GM12891 (cell line): Measurements from ENCODE around the gene MRTFB.

Source experiments
- DNase-seq: peaks from one replicate; pipeline ENCODE4 v3.0.0; 2011; ENCODE audit warnings: low spot score; ENCODE audit not compliant: insufficient read length
- FAIRE-seq: peaks from 2 replicates; lab custom pipeline; 2011; peaks lifted over from hg19 to GRCh38; lab: Jason Lieb, UNC
- PAX5 ChIP-seq: IDR thresholded peaks from 2 replicates; pipeline ENCODE4 v1.6.1; 2011; ENCODE audit warnings: low read length, moderate library complexity, mild to moderate bottlenecking; ENCODE audit not compliant: insufficient read depth, severe bottlenecking
- POLR2A ChIP-seq: IDR thresholded peaks from 2 replicates; pipeline ENCODE4 v1.6.1; 2011; ENCODE audit warnings: low read depth, low read length, control low read depth
- POLR2AphosphoS5 ChIP-seq: IDR thresholded peaks from 2 replicates; pipeline ENCODE4 v1.6.1; 2011; ENCODE audit warnings: low read depth, low read length, control low read depth
- POU2F2 ChIP-seq: IDR thresholded peaks from 2 replicates; pipeline ENCODE4 v1.6.1; 2011; ENCODE audit warnings: low read depth, mild to moderate bottlenecking, control low read depth, low read length, moderate library complexity
- SPI1 ChIP-seq: IDR thresholded peaks from 2 replicates; pipeline ENCODE4 v1.6.1; 2011; ENCODE audit warnings: low read depth, low read length, control low read depth
- TAF1 ChIP-seq: IDR thresholded peaks from 2 replicates; pipeline ENCODE4 v1.6.1; 2011; ENCODE audit warnings: low read depth, low read length, control low read depth

MRTFB gene

DNA sequence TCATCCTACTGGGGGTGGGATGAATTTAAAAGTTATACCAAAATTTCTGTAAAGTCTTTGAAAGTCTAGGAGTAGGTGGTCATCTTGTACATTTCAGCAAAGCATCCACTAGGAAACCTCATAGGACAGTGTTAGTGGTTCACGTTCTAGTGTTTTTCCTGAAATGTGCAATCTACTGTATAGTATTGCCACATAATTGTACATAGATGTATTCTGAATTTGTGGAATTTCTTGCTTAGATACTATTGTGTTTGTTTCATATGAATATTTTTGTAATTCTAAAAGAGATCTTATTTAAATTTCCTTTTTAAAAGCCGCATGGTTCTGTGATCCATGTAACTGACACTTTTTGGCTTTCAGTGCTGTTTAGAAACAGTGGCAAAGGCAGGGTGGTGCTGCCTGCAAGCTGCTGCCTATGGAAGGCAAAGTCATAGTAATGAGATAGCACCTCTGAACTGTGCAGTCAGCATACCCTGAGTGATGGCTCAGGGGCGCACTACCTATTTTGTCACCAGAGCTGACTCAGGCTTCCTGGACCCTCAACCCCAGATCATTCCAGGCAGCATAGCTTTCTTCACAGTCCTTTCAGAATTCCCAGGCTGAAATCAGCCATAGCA is 193.3 kb downstream of the MRTFB start:
- DNase-seq, result no peak
- TF ChIP-seq POLR2A, result no peak
- TF ChIP-seq POLR2AphosphoS5, result no peak
- no peak for TF ChIP-seq POU2F2
- TF ChIP-seq PAX5, result no peak
- no peak for TF ChIP-seq SPI1
- no peak for TF ChIP-seq TAF1
- no peak for FAIRE-seq

GRCh38 chr16:14268073-14268472 is 197.0 kb downstream of the MRTFB start:
- no peak for DNase-seq
- no peak for TF ChIP-seq POLR2AphosphoS5
- no peak for FAIRE-seq

DNA sequence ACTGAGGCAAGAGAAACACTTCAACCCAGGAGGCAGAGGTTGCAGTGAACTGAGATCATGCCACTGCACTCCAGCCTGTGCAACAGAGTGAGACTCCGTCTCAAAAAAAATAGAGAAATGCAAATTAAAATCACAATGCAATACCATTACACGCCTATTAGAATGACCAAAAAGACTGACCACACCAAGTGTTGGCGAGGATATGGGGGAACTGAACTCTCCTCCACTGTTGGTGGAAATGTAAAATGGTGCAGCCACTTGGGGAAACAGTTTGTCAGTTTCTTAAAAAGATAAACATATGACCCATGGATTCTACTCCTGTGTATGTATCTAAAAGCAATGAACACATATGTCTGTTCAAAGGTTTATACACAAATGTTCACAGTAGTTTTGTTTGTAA is 204.8 kb downstream of the MRTFB start:
- FAIRE-seq (no peak), DNase-seq (no peak)

GRCh38 chr16:14278749-14279148 is 207.6 kb downstream of the MRTFB start:
- FAIRE-seq (no peak), DNase-seq (no peak)
- no peak for TF ChIP-seq POU2F2
- no peak for TF ChIP-seq PAX5
- TF ChIP-seq POLR2AphosphoS5, result no peak
- TF ChIP-seq SPI1, result no peak
- TF ChIP-seq POLR2A, result no peak
- TF ChIP-seq TAF1, result no peak

More for the DNA sequence above, 204.8 kb downstream of the MRTFB start:
- TF ChIP-seq POLR2AphosphoS5 (no peak), POU2F2 (no peak), SPI1 (no peak), POLR2A (no peak)

DNA sequence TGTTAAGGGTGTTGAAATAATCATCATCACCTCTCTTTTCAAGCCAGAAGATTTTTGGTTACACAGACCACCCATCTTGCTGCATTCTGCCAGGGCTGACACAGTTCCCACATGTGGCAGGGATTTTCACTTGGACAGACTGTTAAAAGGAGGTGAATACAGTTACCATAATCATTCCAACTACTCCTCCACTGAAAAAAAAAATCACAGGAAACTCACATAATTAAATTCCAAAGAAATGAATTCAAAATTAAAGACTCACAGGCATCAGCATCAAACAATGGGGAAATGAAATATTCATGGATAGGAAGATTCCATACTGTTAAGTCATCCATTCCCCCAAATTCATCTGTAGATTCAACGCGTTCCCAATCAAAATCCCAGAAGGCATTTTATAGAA is 209.4 kb downstream of the MRTFB start:
- TF ChIP-seq TAF1 (no peak), POLR2AphosphoS5 (no peak), POU2F2 (no peak), SPI1 (no peak), POLR2A (no peak), PAX5 (no peak)
- FAIRE-seq, result no peak
- no peak for DNase-seq

DNA sequence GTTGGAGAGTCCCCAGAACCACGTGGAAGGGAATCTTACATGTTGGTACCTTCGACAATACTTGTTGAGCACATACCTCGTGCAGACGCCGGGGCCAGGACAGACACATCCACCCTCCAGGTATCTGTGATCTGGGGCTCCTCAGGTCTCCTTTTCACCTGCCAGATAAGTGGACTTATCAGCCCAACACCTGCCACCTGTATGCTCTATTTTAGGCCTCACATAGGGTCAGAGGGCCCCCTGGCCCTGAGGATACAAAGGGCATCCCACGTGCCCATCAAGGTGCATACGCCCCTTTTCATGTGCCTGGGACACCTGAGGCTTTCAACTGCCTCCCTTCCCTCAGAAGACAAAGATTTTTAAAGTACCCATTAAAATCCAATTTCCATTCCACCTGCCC is 212.7 kb downstream of the MRTFB start:
- no peak for DNase-seq
- FAIRE-seq, result no peak
- TF ChIP-seq PAX5, result no peak
- TF ChIP-seq SPI1, result no peak
- no peak for TF ChIP-seq TAF1
- TF ChIP-seq POLR2AphosphoS5, result no peak
- TF ChIP-seq POU2F2, result no peak
- no peak for TF ChIP-seq POLR2A

DNA sequence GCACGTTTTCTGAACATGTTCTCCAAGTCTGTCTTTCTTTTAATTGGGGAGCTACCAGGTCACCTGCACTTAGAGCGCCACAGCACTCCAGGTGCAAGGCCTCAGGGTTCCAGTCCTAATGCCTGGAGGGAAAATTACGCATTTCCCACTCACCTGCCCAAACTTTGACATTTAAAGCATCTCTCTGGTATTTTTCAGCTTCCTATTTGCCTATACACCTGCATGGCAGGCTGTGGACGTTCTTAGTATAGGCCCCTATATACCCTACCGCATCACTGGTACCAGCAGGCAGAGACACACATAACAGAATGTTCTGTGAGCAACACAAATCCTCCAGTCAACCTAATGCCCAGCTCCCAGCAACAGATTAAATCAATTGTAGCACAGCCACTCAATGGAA is 213.3 kb downstream of the MRTFB start:
- FAIRE-seq (peak; percentile 5), DNase-seq (no peak)
- TF ChIP-seq POLR2A (no peak), POU2F2 (no peak), SPI1 (no peak), POLR2AphosphoS5 (no peak), PAX5 (no peak), TAF1 (no peak)

DNA sequence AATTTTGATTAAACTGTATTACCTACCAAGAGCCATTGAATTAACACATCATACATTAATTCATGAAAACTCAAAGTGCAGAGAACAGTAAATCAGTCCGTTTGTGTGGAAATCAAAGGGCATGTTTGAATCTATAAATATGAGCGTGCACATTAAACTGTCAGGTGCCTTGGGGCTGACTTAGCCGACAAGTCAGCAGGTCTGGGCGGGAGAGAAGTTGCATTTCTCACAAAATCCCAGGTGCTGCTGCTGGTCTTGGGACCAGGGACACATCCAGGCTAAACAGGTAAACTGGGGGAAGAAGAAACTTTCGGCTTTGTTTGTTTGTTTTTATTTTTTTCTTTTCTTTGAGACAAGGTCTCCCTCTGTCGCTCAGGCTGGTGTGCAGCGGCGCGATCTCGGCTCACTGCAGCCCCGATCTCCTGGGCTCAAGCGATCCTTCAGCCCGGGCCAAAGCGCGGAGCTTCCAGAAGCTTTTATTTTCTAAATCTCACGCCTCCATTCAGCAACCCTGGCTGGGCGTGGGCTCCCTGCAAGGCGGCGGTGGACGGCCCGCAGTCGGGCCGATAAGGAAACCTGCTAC is 213.9 kb downstream of the MRTFB start:
- TF ChIP-seq PAX5 (no peak), SPI1 (no peak), POLR2A (no peak), POLR2AphosphoS5 (no peak), POU2F2 (no peak), TAF1 (no peak)
- FAIRE-seq (peak; percentile 38), DNase-seq (no peak)

DNA sequence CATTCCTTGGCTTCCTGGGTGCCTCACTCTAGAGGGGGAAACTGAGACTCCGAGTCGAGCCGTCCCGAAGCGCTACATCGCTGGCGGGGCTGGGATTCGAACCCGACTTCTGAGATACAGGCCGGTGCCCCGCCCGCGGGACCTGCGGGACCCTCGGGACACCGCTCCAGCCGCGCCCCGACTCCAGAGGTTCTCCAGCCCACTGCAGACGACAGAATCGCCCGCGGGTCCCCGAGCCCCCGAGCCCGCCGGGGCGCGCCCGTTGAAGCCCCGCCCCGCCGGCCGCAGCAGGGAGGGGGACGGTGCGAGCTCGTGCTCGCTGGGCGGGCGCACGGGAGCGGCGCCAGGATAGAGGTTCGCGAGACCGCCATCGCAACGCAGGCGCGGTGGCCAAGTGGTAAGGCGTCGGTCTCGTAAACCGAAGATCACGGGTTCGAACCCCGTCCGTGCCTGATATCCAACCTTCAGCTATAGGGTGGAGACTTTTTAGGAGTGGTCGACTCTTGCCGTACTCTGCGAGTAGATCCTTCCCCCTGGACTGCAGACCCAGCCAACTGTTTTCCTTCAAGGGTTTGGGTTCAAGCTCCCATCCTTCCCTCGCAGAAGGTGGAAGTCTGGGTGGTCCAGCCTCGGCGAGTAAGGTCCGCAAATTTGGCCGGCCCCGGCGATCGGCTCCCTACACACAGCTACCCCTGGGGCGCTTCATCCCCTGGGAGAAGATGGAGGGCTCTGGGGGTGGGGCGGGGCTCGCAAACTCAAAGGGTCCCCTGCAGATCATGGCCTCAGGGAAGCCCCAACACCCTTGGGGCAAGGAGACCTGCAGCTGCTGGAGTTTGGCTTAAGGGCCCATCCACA is 214.6 kb downstream of the MRTFB start:
- FAIRE-seq (peak; percentile 98), DNase-seq (peak; percentile 78)
- TF ChIP-seq POLR2A (no peak), PAX5 (no peak)
